SK-N-SH (cell line): ENCODE measurements around the gene UPF2. TPM values are rescaled to one million over a fixed set of nuclear protein-coding genes. Genes with fewer than 3 reads are reported as not detected.

Source experiments
- CTCF ChIA-PET: fragments of 300-600, 350-600 bp; formaldehyde crosslinking; extraction: SDS; loops from one replicate; lab custom pipeline; 2021; lab: Yijun Ruan, JAX
- POLR2A ChIA-PET: fragments of 350-600 bp; sonication (Branson Sonifier 250); formaldehyde crosslinking; extraction: SDS; loops from one replicate; lab custom pipeline; 2020; ENCODE audit warnings: antibody characterized with exemption, inconsistent platforms; lab: Yijun Ruan, JAX
- DNase-seq: peaks from one replicate; pipeline ENCODE4 v3.0.0; 2012
- H2AFZ ChIP-seq: fragments of 200-600 bp; sonication (generic); 2 replicates; pipeline ENCODE4 v1.8.1; 2016; ENCODE audit warnings: antibody characterized with exemption, mild to moderate bottlenecking, low read depth
- H3F3A ChIP-seq: fragments of 200-600 bp; sonication (generic); replicated peaks from 2 replicates; pipeline ENCODE3; 2016; ENCODE audit warnings: antibody characterized with exemption, mild to moderate bottlenecking; ENCODE audit not compliant: insufficient read depth
- H3K27ac ChIP-seq, 2 experiments: fragments of 200-500 bp in 1 of 2; fragments of 200-600 bp in 1 of 2; sonication (Bioruptor generic) in 1 of 2; sonication (generic), shearing (Covaris generic) in 1 of 2; 2 replicates each; pipeline versions ENCODE4 v1.5.1 to v1.6.1; 2014 to 2016; ENCODE audit warnings: low read depth in 2 of 2, inconsistent platforms in 1 of 2, low read length in 1 of 2, mild to moderate bottlenecking in 1 of 2, mixed read lengths in 1 of 2
- H3K27me3 ChIP-seq: fragments of 200-600 bp; sonication (generic), shearing (Covaris generic); 2 replicates; pipeline ENCODE4 v1.6.1; 2016; ENCODE audit warnings: mixed run types; ENCODE audit not compliant: insufficient read depth
- H3K36me3 ChIP-seq, 2 experiments: fragments of 200-500 bp in 1 of 2; fragments of 200-600 bp in 1 of 2; sonication (Bioruptor generic) in 1 of 2; sonication (generic) in 1 of 2; replicated peaks in 1 of 2; 2 replicates each; pipeline versions ENCODE3 to v1.5.1; 2014 to 2016; ENCODE audit warnings: low read length in 1 of 2, mild to moderate bottlenecking in 1 of 2; ENCODE audit not compliant: insufficient read depth in 2 of 2, control insufficient read depth in 1 of 2
- H3K4me1 ChIP-seq, 2 experiments: fragments of 200-500 bp in 1 of 2; fragments of 200-600 bp in 1 of 2; sonication (Bioruptor generic) in 1 of 2; sonication (generic), shearing (Covaris generic) in 1 of 2; 2 replicates each; pipeline versions ENCODE4 v1.5.1 to v1.6.1; 2014 to 2016; ENCODE audit warnings: low read depth in 1 of 2, low read length in 1 of 2, mixed run types in 1 of 2; ENCODE audit not compliant: insufficient read depth in 2 of 2, control insufficient read depth in 1 of 2
- H3K4me2 ChIP-seq: fragments of 200-600 bp; sonication (generic), shearing (Covaris generic); 2 replicates; pipeline ENCODE4 v1.6.1; 2017; ENCODE audit warnings: mixed run types
- H3K4me3 ChIP-seq, 2 experiments: fragments of 200-500 bp in 1 of 2; fragments of 200-600 bp in 1 of 2; sonication (Bioruptor generic) in 1 of 2; sonication (generic), shearing (Covaris generic) in 1 of 2; 2 replicates each; pipeline versions ENCODE4 v1.5.1 to v1.8.1; 2014 to 2016; ENCODE audit warnings: low read depth in 2 of 2, inconsistent platforms in 1 of 2, low read length in 1 of 2, mild to moderate bottlenecking in 1 of 2, mixed read lengths in 1 of 2, moderate library complexity in 1 of 2
- H3K79me2 ChIP-seq: fragments of 200-600 bp; sonication (generic); 2 replicates; pipeline ENCODE4 v1.8.1; 2017; ENCODE audit warnings: mild to moderate bottlenecking; ENCODE audit not compliant: insufficient read depth
- H3K9ac ChIP-seq: fragments of 200-600 bp; sonication (generic); 2 replicates; pipeline ENCODE4 v1.6.1; 2017; ENCODE audit warnings: mixed run types
- H3K9me2 ChIP-seq: fragments of 200-600 bp; sonication (generic); 2 replicates; pipeline ENCODE4 v1.6.1; 2017; ENCODE audit warnings: mixed run types
- H3K9me3 ChIP-seq: fragments of 200-600 bp; sonication (generic); 2 replicates; pipeline ENCODE4 v1.6.1; 2017; ENCODE audit warnings: mixed run types, mild to moderate bottlenecking, moderate library complexity
- H4K20me1 ChIP-seq: fragments of 200-600 bp; sonication (generic); 2 replicates; pipeline ENCODE4 v1.6.1; 2017; ENCODE audit warnings: mild to moderate bottlenecking, mixed run types; ENCODE audit not compliant: insufficient read depth
- EZH2phosphoT487 ChIP-seq: fragments of 200-600 bp; sonication (generic); IDR thresholded peaks from 2 replicates; pipeline ENCODE4 v1.6.1; 2017; ENCODE audit warnings: low read depth, mixed run types, mild to moderate bottlenecking, antibody characterized with exemption, moderate library complexity, borderline replicate concordance
- FOXJ3 ChIP-seq: sonication (generic); formaldehyde crosslinking; IDR thresholded peaks from 2 replicates; pipeline ENCODE4 v1.5.1; 2020; ENCODE audit warnings: mild to moderate bottlenecking, missing genetic modification reagents
- FOXM1 ChIP-seq: IDR thresholded peaks from 2 replicates; pipeline ENCODE4 v1.4.0; 2012; ENCODE audit warnings: low read depth, mild to moderate bottlenecking
- GATA2 ChIP-seq: sonication (generic); formaldehyde crosslinking; IDR thresholded peaks from 2 replicates; pipeline ENCODE4 v1.5.0; 2020; ENCODE audit warnings: mild to moderate bottlenecking, missing genetic modification reagents
- JUND ChIP-seq: IDR thresholded peaks from 2 replicates; pipeline ENCODE4 v1.4.0; 2012
- MEF2A ChIP-seq: IDR thresholded peaks from 2 replicates; pipeline ENCODE4 v1.4.0; 2012; ENCODE audit warnings: low read depth, borderline replicate concordance
- MXI1 ChIP-seq: IDR thresholded peaks from 2 replicates; pipeline ENCODE4 v1.6.1; 2012; ENCODE audit warnings: mild to moderate bottlenecking, low read depth, low read length, improper control_type of control experiment
- NFIC ChIP-seq: IDR thresholded peaks from 2 replicates; pipeline ENCODE4 v1.4.0; 2012; ENCODE audit warnings: borderline replicate concordance
- NRF1 ChIP-seq: IDR thresholded peaks from 2 replicates; pipeline ENCODE4 v1.6.1; 2012; ENCODE audit warnings: low read depth, mild to moderate bottlenecking, low read length
- PBX3 ChIP-seq: IDR thresholded peaks from 2 replicates; pipeline ENCODE4; 2012
- POLR2AphosphoS5 ChIP-seq: IDR thresholded peaks from 2 replicates; pipeline ENCODE4 v1.6.1; 2012; ENCODE audit warnings: low read depth, low read length
- REST ChIP-seq: IDR thresholded peaks from 2 replicates; pipeline ENCODE4 v1.6.1; 2012; ENCODE audit warnings: mild to moderate bottlenecking, low read depth, low read length, moderate library complexity
- SIN3A ChIP-seq: IDR thresholded peaks from 2 replicates; pipeline ENCODE4 v1.6.1; 2012; ENCODE audit warnings: low read depth, mild to moderate bottlenecking, low read length, moderate library complexity, borderline replicate concordance
- TCF12 ChIP-seq: IDR thresholded peaks from 2 replicates; pipeline ENCODE4 v1.4.0; 2012
- USF1 ChIP-seq: IDR thresholded peaks from 2 replicates; pipeline ENCODE4 v1.4.0; 2012; ENCODE audit warnings: low read depth, borderline replicate concordance
- YY1 ChIP-seq: IDR thresholded peaks from 2 replicates; pipeline ENCODE4 v1.4.0; 2012; ENCODE audit warnings: low read depth, mild to moderate bottlenecking
- WGBS: methylation state at CpG from one replicate; pipeline ENCODE4 v1.1.6; 2017; ENCODE audit warnings: low lambda C conversion rate; 5-methylcytosine and 5-hydroxymethylcytosine counted together
- polyA plus RNA-seq, 3 experiments: library from polyadenylated mRNA; depleted of rRNA; stranded (reverse); fragments of >200 nt; gene quantifications; 2 replicates each; pipeline ENCODE4 v1.2.3, GENCODE V29; 2012

UPF2 gene
- polyA plus RNA-seq, 1 of the 3 experiments (the other 2 are of a cell fraction) = 4.7 TPM

- POLR2A ChIA-PET = no interaction called here
- no peaks in the 10 kb centered on the region for H3F3A ChIP-seq
- no peaks in the 10 kb centered on the region for H3K27me3 ChIP-seq
- no peak overlapping the region for H3K4me2 ChIP-seq
- TF ChIP-seq PBX3 = no peak
- no peak for TF ChIP-seq FOXM1
- TF ChIP-seq FOXJ3 (CRISPR knock-in tag) = no peak
- peak; percentile 82 for TF ChIP-seq MXI1
- 67% methylated on average over 13 of the region's 20 CpGs for WGBS
- H3K9ac ChIP-seq = no peak overlapping the region
- no peaks in the 10 kb centered on the region for H3K9me2 ChIP-seq
- H3K9me3 ChIP-seq = no peaks in the 10 kb centered on the region
- peaks cover 0 to 5% of the 10 kb centered on the region in 2 experiments; a peak in 2 of 4 replicates for H3K4me1 ChIP-seq
- H3K79me2 ChIP-seq = no peaks in the 10 kb centered on the region
- H3K4me3 ChIP-seq = no peak overlapping the region
- CTCF ChIA-PET = interaction anchor here (0.8 kb wide), 1 partner anchor 11 kb away, joined by 3 read pairs; no protein-coding TSS in a partner anchor
- DNase-seq = peak; percentile 77
- no peaks in the 10 kb centered on the region for H3K36me3 ChIP-seq
- H3K27ac ChIP-seq = no peak overlapping the region
- no peaks in the 10 kb centered on the region for H4K20me1 ChIP-seq
- no peak overlapping the region for H2AFZ ChIP-seq
Observed at GRCh38 chr10:11874568-11875493, 167.8 kb downstream of the UPF2 start.

- DNase-seq = no peak
- H3K36me3 ChIP-seq = no peaks in the 10 kb centered on the region
- H3K4me2 ChIP-seq = no peak overlapping the region
- H3F3A ChIP-seq = no peaks in the 10 kb centered on the region
- H3K27ac ChIP-seq = no peak overlapping the region
- H4K20me1 ChIP-seq = no peaks in the 10 kb centered on the region
- TF ChIP-seq SIN3A (no peak), JUND (no peak), EZH2phosphoT487 (no peak)
- H3K9me3 ChIP-seq = no peaks in the 10 kb centered on the region
- CTCF ChIA-PET = interaction anchor here (1.0 kb wide), 1 partner anchor 115 kb away, joined by 3 read pairs; no protein-coding TSS in a partner anchor
- POLR2A ChIA-PET = no interaction called here
- H3K9me2 ChIP-seq = no peaks in the 10 kb centered on the region
- no peak overlapping the region for H2AFZ ChIP-seq
- no peak overlapping the region for H3K4me3 ChIP-seq
- H3K27me3 ChIP-seq = no peaks in the 10 kb centered on the region
- WGBS = 83% methylated on average over 9 of the region's 9 CpGs
- no peak overlapping the region for H3K9ac ChIP-seq
- H3K79me2 ChIP-seq = no peaks in the 10 kb centered on the region
- H3K4me1 ChIP-seq = peaks cover 0 to 5% of the 10 kb centered on the region in 2 experiments; a peak in 2 of 4 replicates
Observed at GRCh38 chr10:11871466-11871865, 171.1 kb downstream of the UPF2 start.

GRCh38 chr10:11870900-11871400 is 171.7 kb downstream of the UPF2 start:
- CTCF ChIA-PET = interaction anchor here (1.2 kb wide), 1 partner anchor 116 kb away, joined by 5 read pairs; no protein-coding TSS in a partner anchor
- Histone ChIP-seq H3K79me2 (no peaks in the 10 kb centered on the region), H3K27me3 (no peaks in the 10 kb centered on the region), H3K27ac (no peak overlapping the region), H3K4me1 (peaks cover 0 to 5% of the 10 kb centered on the region in 2 experiments; a peak in 2 of 4 replicates), H2AFZ (no peak overlapping the region), H3K9ac (no peak overlapping the region), H3K4me3 (no peak overlapping the region), H3K4me2 (no peak overlapping the region), H3K9me3 (no peaks in the 10 kb centered on the region), H3K9me2 (no peaks in the 10 kb centered on the region), H4K20me1 (no peaks in the 10 kb centered on the region), H3F3A (no peaks in the 10 kb centered on the region), H3K36me3 (no peaks in the 10 kb centered on the region)
- DNase-seq = no peak
- 93% methylated on average over 7 of the region's 7 CpGs for WGBS
- POLR2A ChIA-PET = no interaction called here
- no peak for TF ChIP-seq NRF1
- no peak for TF ChIP-seq REST
- TF ChIP-seq USF1 = no peak
- TF ChIP-seq YY1 = no peak
- TF ChIP-seq MEF2A = no peak
- TF ChIP-seq GATA2 (CRISPR knock-in tag) = no peak
- TF ChIP-seq NFIC = no peak
- TF ChIP-seq TCF12 = no peak
- TF ChIP-seq POLR2AphosphoS5 = no peak
- no peak for TF ChIP-seq EZH2phosphoT487
